PC-9 (cell line): Measurements from ENCODE around the gene ETV1.

Experiments used
- EZH2 ChIP-seq: fragments of 200-600 bp; sonication (generic); IDR thresholded peaks from 2 replicates; pipeline ENCODE4 v1.8.0; 2017; ENCODE audit warnings: antibody characterized with exemption, low read depth
- TF ChIP-seq, protein P1 (sequence below): fragments of 200-600 bp; sonication (generic); conservative IDR thresholded peaks from 2 replicates; pipeline ENCODE4 v1.6.1; 2017; ENCODE audit warnings: mixed run types, antibody characterized with exemption, mild to moderate bottlenecking, moderate library complexity

DNA sequence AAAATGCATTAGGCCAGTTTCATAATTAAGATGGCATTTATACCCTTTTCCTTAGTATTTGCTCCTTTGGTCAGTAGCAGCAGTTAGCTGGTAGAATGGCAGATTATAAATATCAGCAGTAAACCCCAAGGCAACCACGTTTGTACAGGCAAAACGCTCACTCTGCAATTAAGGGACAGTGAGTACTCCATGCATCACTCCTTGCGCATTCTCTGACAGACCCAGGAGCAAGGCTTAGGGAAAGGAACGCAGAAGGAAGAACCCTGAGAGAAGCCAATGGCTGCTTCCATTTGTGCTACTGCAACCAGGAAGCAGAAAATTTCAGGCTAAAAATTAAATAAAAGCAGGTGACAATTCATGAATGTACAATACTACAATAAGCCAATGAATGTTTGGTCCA, 12.9 kb downstream of the ETV1 start:
- TF ChIP-seq, protein P1, sequence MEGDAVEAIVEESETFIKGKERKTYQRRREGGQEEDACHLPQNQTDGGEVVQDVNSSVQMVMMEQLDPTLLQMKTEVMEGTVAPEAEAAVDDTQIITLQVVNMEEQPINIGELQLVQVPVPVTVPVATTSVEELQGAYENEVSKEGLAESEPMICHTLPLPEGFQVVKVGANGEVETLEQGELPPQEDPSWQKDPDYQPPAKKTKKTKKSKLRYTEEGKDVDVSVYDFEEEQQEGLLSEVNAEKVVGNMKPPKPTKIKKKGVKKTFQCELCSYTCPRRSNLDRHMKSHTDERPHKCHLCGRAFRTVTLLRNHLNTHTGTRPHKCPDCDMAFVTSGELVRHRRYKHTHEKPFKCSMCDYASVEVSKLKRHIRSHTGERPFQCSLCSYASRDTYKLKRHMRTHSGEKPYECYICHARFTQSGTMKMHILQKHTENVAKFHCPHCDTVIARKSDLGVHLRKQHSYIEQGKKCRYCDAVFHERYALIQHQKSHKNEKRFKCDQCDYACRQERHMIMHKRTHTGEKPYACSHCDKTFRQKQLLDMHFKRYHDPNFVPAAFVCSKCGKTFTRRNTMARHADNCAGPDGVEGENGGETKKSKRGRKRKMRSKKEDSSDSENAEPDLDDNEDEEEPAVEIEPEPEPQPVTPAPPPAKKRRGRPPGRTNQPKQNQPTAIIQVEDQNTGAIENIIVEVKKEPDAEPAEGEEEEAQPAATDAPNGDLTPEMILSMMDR: no peak
- TF ChIP-seq EZH2: no peak
